Measurements from ENCODE around the gene AGBL4.

The AGBL4 gene

DNA sequence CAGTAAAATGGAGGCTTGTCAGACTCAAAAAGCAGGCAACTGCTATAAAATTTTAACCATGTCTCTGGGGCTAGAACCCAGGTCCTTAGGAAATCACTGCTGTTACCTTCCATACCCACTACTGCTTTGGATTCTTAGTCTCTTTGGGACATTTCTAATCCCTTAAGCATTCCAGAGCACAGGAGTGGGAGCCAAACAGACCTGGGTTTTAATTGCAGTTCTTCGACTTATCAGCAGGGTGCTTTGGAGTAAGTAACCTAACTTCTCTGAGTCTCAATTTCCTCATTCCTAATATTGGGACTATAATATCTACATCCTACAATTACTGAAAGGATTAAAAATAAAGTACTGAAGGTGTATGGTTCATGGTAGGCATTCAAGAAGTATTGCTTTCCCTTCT is 1086.0 kb downstream of the AGBL4 start:
- DNase-seq: no peak

DNA sequence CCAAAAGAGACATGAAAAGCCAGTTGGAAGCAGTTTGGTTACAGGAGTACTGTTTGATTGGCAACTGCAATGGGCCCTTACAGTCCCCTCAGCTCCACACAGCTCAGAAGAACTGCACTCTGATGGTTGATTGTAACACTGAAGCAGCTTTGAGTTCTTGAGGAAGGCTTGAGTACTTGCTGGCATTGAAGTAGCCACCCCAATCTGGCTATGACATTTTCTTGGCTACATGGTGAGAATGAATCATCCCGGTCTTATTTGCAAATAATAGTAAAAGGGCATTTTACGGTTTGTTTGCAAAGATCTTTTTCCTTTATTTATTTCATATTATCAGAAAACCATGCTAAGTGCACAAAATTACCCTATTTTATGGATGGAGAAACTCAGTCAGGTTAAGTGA is 1087.3 kb downstream of the AGBL4 start:
- no peak for DNase-seq

DNA sequence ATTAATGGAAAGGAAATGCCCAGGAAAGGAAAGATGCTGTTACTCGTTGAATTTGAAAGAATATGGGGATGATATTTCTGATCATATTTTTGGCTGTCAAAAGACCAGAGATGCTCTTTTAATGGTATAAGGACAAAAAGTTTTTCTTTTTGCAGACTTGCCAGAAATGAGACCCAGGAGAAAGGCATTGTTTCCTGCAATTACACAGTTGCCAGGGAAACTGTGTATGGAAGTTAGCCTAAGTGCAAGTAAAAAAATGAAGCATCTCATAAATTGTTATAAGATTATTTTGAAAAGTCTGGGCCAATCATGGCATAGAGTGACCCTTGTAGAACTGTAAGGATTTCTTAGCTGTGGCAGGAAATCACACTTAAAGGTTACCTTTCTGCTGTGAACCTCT is 1091.4 kb downstream of the AGBL4 start:
- no peak for DNase-seq

DNA sequence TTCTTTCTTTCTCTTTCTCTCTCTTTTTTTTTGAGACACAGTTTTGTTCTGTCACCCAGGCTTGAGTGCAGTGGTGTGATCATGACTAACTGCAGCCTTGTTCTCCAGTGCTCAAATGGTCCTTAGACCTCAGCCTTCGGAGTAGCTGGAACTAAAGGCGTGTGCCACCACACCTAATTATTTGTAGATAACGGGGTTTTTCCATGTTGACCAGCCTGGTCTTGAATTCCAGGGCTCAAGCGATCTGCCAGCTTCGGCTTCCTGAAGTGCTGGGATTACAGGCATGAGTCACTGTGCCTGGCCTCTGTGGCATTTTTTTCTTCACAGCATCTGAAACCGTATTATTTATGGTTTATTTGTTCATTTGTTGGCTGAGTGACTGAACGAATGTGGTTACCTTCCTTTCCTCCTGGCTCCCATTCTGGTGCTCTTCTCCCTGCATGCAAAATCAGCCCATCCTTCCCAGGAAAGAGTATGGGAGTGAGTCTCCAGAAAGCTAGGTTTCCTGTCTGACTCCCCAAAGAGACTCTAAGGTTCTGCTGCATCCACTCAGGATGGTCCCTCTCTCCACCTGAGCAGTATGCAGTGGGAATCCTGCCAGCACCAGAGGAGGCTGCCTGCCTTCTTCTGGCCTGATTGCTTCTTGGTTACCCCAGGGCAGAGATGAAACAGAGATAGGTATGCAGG is 1092.1 kb downstream of the AGBL4 start:
- DNase-seq: no peak

DNA sequence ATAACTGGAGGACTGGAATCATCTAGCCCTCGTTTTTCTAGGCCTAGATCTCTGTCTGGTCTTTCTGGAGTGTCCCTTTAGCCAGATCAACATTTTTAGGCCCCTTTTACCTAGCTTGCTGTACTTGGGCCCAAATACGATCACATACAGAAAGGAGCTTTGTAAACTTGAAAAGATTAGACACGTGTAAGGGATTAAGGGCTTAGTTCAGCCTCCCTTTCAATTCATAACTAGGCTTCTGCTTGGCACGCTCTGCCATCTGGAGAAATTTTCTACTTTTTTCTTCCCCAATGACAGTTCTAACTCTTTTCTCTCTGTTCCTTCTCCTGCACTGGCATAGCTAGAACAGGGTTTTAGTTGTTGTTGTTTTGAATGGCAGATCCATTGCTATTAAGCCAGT is 1093.7 kb downstream of the AGBL4 start:
- no peak for DNase-seq

DNA sequence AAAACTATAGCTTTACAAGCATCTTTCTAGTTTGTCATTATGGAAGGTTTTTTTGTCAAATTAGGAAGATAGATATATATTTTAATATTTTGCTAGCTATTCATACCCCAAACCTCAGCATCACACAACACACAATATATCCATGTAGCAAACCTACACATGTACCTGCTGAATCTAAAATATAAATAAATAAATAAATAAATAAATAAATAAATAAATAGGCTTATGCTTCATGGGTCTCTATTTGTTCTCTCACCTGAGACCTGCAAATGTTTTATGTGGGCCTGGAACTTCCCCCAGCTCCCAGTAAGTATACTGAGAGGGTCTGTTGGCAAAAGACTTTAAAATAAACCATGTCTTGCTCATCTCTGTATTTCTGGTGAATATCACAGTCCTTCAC is 1099.7 kb downstream of the AGBL4 start:
- no peak for DNase-seq

DNA sequence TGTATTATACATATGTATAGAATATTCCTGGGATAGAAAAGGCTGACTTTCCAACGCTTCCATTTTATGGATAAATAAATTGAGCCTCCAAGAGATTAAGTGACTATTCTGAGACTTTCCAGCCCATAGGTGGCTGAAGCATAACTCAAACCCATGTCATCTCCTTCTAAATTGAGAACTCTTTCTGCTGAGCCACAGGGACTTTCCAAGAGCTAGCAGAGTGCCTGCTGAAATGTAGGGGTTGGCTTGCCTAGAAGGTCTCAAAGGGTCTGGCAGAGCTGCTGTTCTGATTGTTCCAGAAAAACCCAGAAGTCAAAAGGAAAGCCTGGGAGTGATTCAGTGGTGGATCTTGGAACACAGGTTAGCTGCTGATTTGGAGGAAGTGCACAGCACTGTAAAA is 1100.6 kb downstream of the AGBL4 start:
- no peak for DNase-seq

DNA sequence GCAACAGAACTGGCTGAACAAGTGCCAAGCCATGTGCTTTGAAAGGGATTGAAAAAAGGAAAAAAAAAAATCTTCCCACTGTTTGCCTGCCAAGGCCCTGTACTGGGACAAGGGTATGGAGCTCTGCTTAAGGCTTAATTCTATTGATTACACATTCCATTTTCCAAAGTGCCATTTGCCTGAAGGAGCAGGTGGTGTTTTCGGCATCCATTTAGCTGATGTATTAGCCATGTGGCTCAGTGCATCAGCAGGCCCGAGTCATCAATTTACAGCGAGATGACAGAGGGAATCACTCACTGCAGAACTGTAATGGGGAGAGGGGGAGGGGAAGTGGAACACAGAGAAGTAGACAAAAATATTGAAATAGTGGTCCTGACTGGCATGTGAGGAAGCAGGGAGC is 1102.9 kb downstream of the AGBL4 start:
- no peak for DNase-seq

DNA sequence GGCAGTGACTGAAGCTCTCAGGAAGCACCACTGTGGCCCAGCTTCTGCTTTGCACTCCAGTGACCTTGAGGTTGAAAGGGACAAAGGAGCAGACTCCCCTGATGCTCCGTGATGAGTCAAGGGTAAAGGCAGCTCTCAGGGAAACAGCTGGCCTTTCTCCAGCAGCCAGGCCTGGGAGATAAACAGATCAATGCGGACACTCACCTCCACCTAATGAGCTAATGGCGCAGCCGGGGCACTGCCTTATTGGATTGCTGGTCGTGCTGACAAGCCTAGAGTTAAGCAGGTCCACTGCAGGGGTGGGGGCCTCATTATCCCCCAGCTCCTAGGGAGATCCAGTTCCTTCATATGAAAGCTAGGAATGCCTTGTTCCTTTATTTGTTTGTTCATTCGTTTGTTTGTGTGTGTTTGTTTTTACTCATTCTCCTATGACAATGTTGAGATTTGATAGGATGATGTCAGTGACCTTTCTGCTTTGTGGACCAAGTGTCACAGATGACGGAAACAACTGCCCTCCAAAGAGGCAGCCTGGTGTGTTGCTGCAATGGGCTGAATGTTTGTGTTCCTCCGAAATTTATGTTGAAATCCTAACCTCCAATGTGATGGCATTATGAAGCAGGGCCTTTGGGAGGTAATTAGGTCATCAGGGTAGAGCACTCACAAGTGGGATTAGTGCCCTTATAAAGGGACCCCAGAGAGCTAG is 1105.7 kb downstream of the AGBL4 start:
- no peak for DNase-seq

DNA sequence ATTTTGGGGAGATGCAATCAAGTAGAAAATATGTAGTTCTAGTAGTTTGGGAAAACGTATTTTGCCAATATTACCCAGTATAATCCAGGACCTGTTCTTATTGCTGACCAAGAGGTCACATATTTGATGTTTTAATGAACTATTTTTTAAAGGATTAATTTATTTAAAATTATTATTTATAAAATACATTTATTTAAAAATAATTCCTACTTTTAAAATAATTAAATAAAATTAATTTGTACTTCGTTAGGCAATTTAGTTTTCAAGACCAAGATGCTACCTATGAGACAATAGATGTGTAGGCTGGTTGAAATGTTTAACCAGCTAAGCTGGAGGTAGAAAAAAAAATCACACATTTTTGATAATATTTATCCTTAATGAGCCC is 1106.7 kb downstream of the AGBL4 start:
- no peak for DNase-seq

DNA sequence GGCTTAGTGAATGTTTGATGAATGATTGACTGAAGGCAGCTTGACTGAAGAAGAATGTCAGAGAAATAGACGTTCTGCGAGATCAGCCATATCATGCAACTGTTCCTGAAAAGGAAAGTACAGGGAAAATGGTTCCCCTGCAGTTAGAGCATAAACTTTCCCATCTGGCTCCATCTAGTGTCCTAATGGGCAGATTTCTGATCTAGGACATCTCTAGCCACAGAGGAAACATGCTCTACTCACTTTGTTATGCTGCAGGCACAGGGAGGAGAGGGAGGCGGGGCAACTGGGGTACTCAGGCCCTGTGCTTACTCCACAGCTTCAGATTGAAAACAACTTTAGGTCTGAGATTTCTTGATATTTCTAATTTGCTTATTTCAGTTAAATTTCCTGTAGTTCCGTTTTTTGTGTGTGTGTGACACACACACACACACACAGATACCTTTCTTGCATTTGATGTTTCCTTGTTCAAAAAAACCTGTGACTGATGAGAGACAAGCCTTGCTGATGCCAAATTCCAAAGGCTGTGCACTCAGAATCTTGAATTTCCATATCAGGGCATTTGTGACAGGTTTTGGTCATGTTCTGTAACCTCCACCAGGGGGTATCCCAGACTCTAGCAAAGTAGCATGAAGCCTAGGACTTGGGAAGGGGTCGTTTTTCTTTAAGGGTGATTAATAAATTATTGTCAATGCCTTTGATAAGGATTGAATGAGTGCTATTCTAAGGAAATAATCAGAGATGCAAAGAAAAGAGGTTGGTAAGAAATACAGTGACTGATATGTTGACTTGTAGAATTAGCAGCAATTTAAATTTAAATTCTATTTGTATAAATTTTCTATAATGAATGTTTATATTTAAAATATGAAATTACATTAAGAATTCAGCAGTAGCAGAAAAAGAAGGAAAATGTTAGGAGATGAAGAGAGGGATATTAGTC is 1107.4 kb downstream of the AGBL4 start:
- peak; percentile 3 for DNase-seq

DNA sequence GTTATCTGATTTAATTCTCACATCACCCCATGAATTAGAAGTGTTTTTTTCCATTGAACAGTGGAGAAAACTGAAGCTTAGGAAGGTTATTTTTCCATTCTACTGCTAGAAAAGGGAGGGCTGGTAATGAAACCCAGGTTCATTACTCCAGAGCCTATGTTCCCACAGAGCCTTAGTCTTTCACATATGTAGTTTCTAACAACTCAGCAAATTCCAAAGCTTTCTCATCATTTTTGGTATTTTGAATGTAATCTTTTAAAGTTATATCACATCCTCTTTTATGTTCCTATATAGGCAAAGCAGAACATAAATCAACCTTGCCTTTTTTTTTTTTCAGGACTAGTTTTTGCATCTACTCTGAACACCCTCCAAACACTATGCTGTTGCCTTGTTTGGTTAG is 1115.1 kb downstream of the AGBL4 start:
- no peak for DNase-seq

DNA sequence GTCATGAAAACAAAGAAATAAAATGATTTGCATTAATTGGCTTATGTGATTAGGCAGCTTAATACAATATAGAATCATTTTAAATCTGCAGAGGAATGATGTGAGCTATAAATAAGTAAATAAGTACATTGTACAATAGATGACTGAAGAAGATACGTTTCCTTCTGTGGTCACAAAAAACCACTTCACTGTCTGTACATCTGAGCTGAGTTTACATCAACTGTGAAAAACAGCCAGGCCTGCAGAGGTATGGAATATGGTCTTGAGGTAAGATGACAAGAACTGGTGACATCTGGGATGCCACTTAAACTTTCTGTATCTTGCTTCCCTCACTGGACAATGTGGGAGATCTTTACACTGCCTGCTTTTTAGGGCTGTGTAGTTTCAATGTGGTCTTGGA is 1117.0 kb downstream of the AGBL4 start:
- DNase-seq: no peak

DNA sequence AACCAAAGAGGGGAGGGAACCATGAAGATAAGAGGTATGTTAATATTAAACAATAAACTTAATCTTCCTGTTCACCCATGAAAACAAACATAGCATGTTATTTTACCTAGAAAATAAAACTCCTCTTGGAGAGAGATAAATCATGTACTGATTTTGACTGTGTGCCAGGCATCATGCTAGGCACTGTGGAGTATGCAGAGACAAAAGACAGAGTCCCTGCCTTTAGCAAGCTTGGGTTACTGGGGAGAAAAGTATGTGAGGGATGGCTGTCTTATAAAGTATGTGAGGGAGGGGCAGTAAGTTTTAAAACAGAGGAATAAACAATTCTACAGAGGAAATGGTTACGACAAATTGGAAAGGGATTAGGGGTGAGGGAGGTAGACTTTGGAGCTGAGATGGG is 1117.6 kb downstream of the AGBL4 start:
- DNase-seq: no peak

DNA sequence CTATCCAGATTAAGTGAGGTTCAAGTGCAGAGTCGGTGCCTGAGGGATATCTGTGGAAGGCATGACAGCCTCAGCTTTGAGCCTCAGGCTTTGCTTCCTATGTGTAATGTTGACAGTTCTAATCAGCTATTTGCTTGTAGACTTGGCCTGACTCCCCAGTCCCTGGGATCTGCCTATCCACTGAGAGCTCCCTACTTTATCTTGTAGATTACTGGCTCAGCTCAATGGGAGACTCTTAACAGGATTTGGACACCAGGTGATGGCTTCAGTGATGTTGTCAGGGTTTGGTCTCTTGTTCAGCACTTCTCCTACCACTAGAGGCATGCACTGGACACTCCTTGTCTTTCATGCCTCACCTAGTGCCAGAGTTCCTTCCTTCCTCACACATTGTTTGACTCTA is 1120.5 kb downstream of the AGBL4 start:
- no peak for DNase-seq

DNA sequence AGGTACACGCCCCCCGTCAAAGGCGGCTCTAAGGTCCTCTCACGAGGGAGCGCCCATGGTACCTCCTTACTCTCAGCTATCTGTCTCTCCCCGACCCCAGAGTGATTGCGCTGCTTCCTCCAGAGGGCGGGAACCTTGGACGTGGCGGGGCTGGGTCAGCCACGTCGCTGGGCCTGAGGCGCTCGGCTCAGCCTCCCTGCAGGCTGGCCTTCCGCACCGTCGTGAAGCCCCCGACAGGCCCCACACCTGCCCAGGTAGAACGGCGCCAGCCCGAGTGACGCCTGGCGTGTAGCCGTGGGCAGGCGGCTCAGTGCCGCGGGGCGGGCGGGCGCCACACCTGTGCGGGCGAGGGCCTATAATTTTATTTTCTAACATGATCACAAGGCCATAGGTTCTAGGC is 1124.9 kb downstream of the AGBL4 start:
- no peak for DNase-seq

DNA sequence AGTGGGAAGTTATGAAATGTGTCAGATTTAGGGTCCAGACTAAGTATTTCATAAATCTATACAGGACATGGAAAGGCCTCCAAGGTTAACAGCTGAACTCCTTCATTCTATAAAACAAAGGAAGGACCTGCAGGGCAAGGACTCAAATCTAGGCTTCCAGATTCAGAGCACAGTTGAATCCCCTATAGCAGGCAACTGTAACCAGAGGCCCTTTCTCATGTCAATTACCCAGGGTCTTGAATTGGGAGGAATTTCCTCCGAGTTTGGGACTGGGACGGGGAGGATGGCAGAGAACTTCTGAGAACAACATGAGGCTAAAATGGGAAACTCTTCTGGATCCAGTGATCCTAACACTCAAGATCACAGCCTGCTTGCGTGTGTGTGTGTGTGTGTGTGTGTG is 1134.1 kb downstream of the AGBL4 start:
- DNase-seq: no peak

DNA sequence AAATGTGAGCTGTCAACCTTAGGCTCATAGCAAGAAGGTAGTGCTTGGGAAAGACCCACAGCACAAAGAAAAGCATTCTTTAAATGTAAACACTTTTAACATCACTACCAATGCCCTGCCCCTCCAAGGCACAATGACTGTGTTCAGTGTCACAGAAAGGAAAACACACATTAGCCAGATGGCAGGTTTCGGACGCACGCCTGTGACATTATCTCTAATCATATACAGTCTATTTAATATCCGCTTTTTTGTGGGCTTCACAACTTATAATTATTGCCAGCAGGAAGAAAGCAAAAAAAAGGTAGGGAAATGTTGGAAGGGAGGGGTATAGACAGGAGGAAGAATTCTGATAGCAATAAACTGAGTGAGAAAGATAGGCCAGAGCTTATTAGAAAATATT is 1134.7 kb downstream of the AGBL4 start:
- no peak for DNase-seq

DNA sequence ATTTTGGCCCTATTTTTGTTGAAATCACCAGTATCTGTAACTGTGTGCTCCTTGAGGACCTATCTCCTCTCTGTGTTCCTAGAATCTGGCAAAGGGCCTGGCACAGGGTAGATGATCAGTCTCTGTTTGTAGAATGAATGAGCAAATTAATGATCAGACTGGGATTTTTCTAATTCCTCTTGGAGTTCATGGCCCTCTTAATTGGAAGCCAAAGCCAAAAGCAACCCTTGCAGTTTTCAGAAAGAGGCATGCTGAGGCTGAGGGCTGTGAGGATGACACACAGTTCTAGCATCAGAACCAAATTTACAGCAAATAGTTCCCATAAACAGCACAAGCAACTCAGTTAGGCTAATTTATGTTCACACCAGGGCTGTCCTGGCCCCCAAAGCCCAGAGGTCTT is 1136.0 kb downstream of the AGBL4 start:
- no peak for DNase-seq

DNA sequence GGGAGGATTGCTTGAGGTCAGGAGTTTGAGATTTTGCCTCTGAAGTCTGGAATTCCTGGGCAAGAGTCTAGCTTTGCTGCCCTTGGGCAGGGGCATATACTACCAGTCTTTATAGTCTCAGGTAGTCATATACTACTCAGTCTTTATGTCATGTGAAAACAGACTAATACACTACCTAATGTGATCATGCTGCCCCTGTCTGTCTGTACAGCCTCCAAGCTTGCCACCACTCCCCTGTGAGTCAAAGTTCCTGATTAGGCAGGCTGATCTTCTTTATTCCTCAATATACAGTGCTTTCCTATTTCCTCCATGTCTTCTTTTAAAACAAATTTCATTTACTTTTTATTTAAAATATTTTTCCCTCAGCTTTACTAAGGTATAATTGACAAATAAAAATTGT is 1141.7 kb downstream of the AGBL4 start:
- no peak for DNase-seq

DNA sequence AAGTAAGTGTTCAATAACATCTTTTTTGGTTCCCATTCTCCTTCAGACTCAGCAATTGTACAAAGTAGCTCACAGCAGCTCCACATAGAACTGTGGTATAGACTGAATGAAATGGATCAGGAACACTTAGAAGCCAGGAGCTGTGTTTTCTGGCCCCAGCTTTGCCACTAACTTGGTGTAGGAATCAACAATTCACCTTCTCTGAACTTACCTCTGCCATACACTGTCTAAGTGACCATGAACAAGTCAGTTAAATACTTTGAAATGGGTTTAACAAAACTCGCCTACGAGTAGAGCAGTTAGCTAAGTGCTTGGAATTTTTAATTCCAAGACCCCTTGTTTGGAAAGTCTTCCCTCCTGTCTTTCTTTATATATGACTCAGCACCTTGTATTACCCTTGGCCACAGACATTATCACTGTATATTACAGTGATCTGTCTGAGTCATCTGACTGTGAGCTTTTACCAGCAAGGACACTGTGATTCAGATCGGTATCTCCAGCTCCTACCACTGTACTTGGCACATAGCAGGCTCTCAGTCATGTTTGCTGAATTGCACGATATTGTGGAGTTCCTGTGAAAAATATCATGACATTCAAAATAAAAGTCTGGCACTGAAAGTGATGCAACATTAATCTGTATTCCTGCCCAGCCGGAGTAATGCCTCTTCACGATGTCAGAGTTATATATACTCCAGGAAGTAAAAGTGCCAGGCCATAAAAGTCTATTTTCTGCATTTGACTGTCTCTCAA is 1145.4 kb downstream of the AGBL4 start:
- DNase-seq: peak; percentile 0

DNA sequence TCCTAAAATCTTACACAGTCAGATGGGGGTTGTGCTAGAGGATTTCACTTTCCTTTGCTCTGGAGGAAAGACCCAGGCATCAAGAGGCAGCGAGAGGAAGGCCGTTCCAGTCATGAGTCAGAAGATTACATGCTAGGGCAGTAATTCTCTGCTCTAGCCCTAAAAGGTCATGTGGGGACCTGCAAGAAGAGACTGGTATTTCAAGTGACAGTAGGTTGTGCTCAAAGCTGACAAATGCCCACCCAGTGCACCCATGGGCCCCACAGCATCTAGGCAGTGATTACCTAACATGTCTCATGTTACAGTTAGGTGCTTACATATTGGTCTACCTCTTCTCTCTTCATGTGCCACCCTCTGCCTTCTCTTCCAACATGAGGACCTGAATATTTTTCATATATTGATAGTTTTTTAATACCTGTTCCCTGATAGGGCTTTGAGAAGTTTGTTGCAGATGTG is 1147.4 kb downstream of the AGBL4 start:
- DNase-seq: peak; percentile 4
